H1 (cell line): ENCODE measurements around the gene ASXL1. TPM values are rescaled to one million over a fixed set of nuclear protein-coding genes. Genes with fewer than 3 reads are reported as not detected.

Source experiments
- CTCF ChIA-PET: fragments of 300-600 bp; sonication (Branson Sonifier 250); formaldehyde crosslinking; loops from one replicate; lab custom pipeline; 2021; ENCODE audit not compliant: partially characterized antibody; lab: Charles Lee
- POLR2A ChIA-PET: fragments of 300-600 bp; sonication (Branson Sonifier 250); formaldehyde crosslinking; loops from one replicate; lab custom pipeline; 2021; ENCODE audit warnings: inconsistent platforms; ENCODE audit not compliant: partially characterized antibody; lab: Charles Lee
- DNase-seq, 2 experiments: peaks; one replicate each; pipeline versions ENCODE4 v3.0.0 to v3.0.0-alpha.2; 2010 to 2022; ENCODE audit warnings: low spot score in 2 of 2, low read depth in 1 of 2, mixed read lengths in 1 of 2
- FAIRE-seq: peaks from 2 replicates; lab custom pipeline; 2011; peaks lifted over from hg19 to GRCh38; lab: Jason Lieb, UNC
- H2AFZ ChIP-seq: 2 replicates; pipeline ENCODE4 v1.8.1; 2012; ENCODE audit warnings: low read length, inconsistent platforms
- H2AK5ac ChIP-seq: 2 replicates; pipeline ENCODE4 v1.6.1; 2013; ENCODE audit warnings: low read depth, low read length
- H2BK120ac ChIP-seq: replicated peaks from 2 replicates; pipeline ENCODE3; 2013; ENCODE audit warnings: low read depth, low read length, inconsistent platforms
- H2BK12ac ChIP-seq: 2 replicates; pipeline ENCODE4 v1.6.1; 2013; ENCODE audit warnings: low read depth, low read length
- H2BK15ac ChIP-seq: 2 replicates; pipeline ENCODE4 v1.6.1; 2013; ENCODE audit warnings: low read length
- H2BK20ac ChIP-seq: 2 replicates; pipeline ENCODE4 v1.6.1; 2013; ENCODE audit warnings: low read length
- H2BK5ac ChIP-seq: 2 replicates; pipeline ENCODE4 v1.6.1; 2013; ENCODE audit warnings: low read depth, low read length
- H3K14ac ChIP-seq: 2 replicates; pipeline ENCODE4 v1.6.1; 2013; ENCODE audit warnings: inconsistent platforms; ENCODE audit not compliant: insufficient read length
- H3K18ac ChIP-seq: 2 replicates; pipeline ENCODE4 v1.6.1; 2013; ENCODE audit warnings: low read length; ENCODE audit errors: extremely low read depth
- H3K23ac ChIP-seq: 2 replicates; pipeline ENCODE4 v1.6.1; 2013; ENCODE audit warnings: inconsistent platforms; ENCODE audit not compliant: insufficient read length
- H3K23me2 ChIP-seq: 2 replicates; pipeline ENCODE4 v1.6.1; 2013; ENCODE audit warnings: low read depth, low read length
- H3K27ac ChIP-seq: 2 replicates; pipeline ENCODE4 v1.6.1; 2011; ENCODE audit warnings: low read depth, low read length, inconsistent platforms
- H3K27me3 ChIP-seq, 4 experiments: replicated peaks in 1 of 4; 1 replicate in 1 of 4; 2 replicates in 3 of 4; pipeline versions ENCODE4 v1.6.1 to v1.8.1; 2011 to 2013; ENCODE audit warnings: low read length in 3 of 4, mild to moderate bottlenecking in 3 of 4, inconsistent platforms in 2 of 4, mixed read lengths in 2 of 4, moderate library complexity in 1 of 4; ENCODE audit not compliant: control insufficient read depth in 3 of 4, insufficient read depth in 3 of 4; ENCODE audit errors: extremely low read depth in 1 of 4
- H3K36me3 ChIP-seq, 4 experiments: 2 replicates each; pipeline versions ENCODE4 v1.6.1 to v1.8.1; 2011 to 2013; ENCODE audit warnings: mild to moderate bottlenecking in 4 of 4, low read length in 3 of 4, moderate library complexity in 2 of 4, control low read depth in 1 of 4, inconsistent platforms in 1 of 4; ENCODE audit not compliant: insufficient read depth in 4 of 4, control insufficient read depth in 2 of 4
- H3K4ac ChIP-seq: replicated peaks from 2 replicates; pipeline ENCODE3; 2013; ENCODE audit warnings: low read length, low read depth, mixed read lengths, inconsistent platforms; ENCODE audit not compliant: insufficient read length
- H3K4me1 ChIP-seq, 4 experiments: replicated peaks in 1 of 4; 1 replicate in 1 of 4; 2 replicates in 3 of 4; pipeline versions ENCODE4 v1.6.1 to v1.8.1; 2011 to 2013; ENCODE audit warnings: low read length in 3 of 4, inconsistent platforms in 2 of 4, mixed read lengths in 1 of 4; ENCODE audit not compliant: insufficient read depth in 4 of 4, control insufficient read depth in 3 of 4
- H3K4me2 ChIP-seq, 2 experiments: 2 replicates each; pipeline versions ENCODE4 v1.6.1 to v1.8.1; 2011 to 2013; ENCODE audit warnings: low read depth in 2 of 2, low read length in 2 of 2, control low read depth in 1 of 2, inconsistent platforms in 1 of 2, mild to moderate bottlenecking in 1 of 2; ENCODE audit not compliant: insufficient read depth in 1 of 2
- H3K4me3 ChIP-seq, 4 experiments: fragments of 200-600, 300-600 bp in 1 of 4; sonication (generic), shearing (Covaris generic), sonication (Bioruptor Twin) in 1 of 4; 2 replicates each; pipeline versions ENCODE4 v1.5.1 to v1.8.1; 2011 to 2016; ENCODE audit warnings: low read length in 4 of 4, low read depth in 3 of 4, control low read depth in 2 of 4, inconsistent platforms in 2 of 4, mild to moderate bottlenecking in 2 of 4, mixed read lengths in 1 of 4, moderate library complexity in 1 of 4; ENCODE audit not compliant: insufficient read depth in 2 of 4; ENCODE audit errors: extremely low read depth in 1 of 4
- H3K56ac ChIP-seq: replicated peaks from 2 replicates; pipeline ENCODE3; 2013; ENCODE audit warnings: low read depth, mild to moderate bottlenecking, mixed read lengths, low read length, inconsistent platforms; ENCODE audit not compliant: insufficient read length
- H3K79me1 ChIP-seq: 2 replicates; pipeline ENCODE4 v1.6.1; 2013; ENCODE audit warnings: low read depth, low read length, control low read depth
- H3K79me2 ChIP-seq, 2 experiments: 2 replicates each; pipeline versions ENCODE4 v1.6.1 to v1.8.1; 2012 to 2013; ENCODE audit warnings: low read length in 2 of 2, mild to moderate bottlenecking in 2 of 2, inconsistent platforms in 1 of 2; ENCODE audit not compliant: insufficient read depth in 2 of 2, control insufficient read depth in 1 of 2
- H3K9ac ChIP-seq, 4 experiments: replicated peaks in 1 of 4; 1 replicate in 1 of 4; 2 replicates in 3 of 4; pipeline versions ENCODE4 v1.6.1 to v1.8.1; 2011 to 2013; ENCODE audit warnings: low read depth in 3 of 4, low read length in 3 of 4, control low read depth in 2 of 4, mild to moderate bottlenecking in 2 of 4, moderate library complexity in 2 of 4, inconsistent platforms in 1 of 4; ENCODE audit errors: extremely low read depth in 1 of 4
- H3K9me3 ChIP-seq, 2 experiments: 2 replicates each; pipeline versions ENCODE4 v1.6.1 to v1.8.1; 2012 to 2013; ENCODE audit warnings: mild to moderate bottlenecking in 2 of 2, moderate library complexity in 2 of 2, control low read depth in 1 of 2, inconsistent platforms in 1 of 2, low read depth in 1 of 2, low read length in 1 of 2, mixed read lengths in 1 of 2; ENCODE audit not compliant: insufficient read depth in 2 of 2
- H4K20me1 ChIP-seq, 2 experiments: replicated peaks in 1 of 2; 2 replicates each; pipeline versions ENCODE3 to v1.8.1; 2011 to 2013; ENCODE audit warnings: inconsistent platforms in 2 of 2, low read length in 2 of 2, mild to moderate bottlenecking in 1 of 2; ENCODE audit not compliant: insufficient read depth in 2 of 2, control insufficient read depth in 1 of 2
- H4K5ac ChIP-seq: 2 replicates; pipeline ENCODE4 v1.6.1; 2013; ENCODE audit warnings: low read length, low read depth, mixed read lengths, inconsistent platforms; ENCODE audit not compliant: insufficient read length
- H4K8ac ChIP-seq: 2 replicates; pipeline ENCODE4 v1.8.0; 2013; ENCODE audit warnings: mild to moderate bottlenecking, moderate library complexity, low read length, inconsistent platforms; ENCODE audit not compliant: insufficient read depth; ENCODE audit errors: extremely low read depth
- H4K91ac ChIP-seq: replicated peaks from 2 replicates; pipeline ENCODE3; 2013; ENCODE audit warnings: low read length, mixed read lengths, inconsistent platforms; ENCODE audit not compliant: insufficient read length
- CREB1 ChIP-seq: IDR thresholded peaks from 2 replicates; pipeline ENCODE4 v1.6.1; 2012; ENCODE audit warnings: inconsistent platforms
- CTBP2 ChIP-seq: IDR thresholded peaks from 2 replicates; pipeline ENCODE4 v1.7.0; 2011; ENCODE audit warnings: borderline replicate concordance, mild to moderate bottlenecking, moderate library complexity, mixed read lengths, low read length; ENCODE audit not compliant: insufficient read depth, insufficient read length
- EGR1 ChIP-seq: IDR thresholded peaks from 2 replicates; pipeline ENCODE4 v1.6.1; 2011; ENCODE audit warnings: low read depth, low read length, borderline replicate concordance
- EZH2 ChIP-seq: fragments of 200-600 bp; sonication (generic); IDR thresholded peaks from 2 replicates; pipeline ENCODE4 v1.7.1; 2012; ENCODE audit warnings: low read depth, mild to moderate bottlenecking, moderate library complexity, low read length, inconsistent platforms; ENCODE audit not compliant: severe bottlenecking
- GABPA ChIP-seq: IDR thresholded peaks from 2 replicates; pipeline ENCODE4 v1.6.1; 2011; ENCODE audit warnings: mild to moderate bottlenecking, low read length, moderate library complexity, borderline replicate concordance; ENCODE audit not compliant: insufficient read depth
- KDM4A ChIP-seq: IDR thresholded peaks from one replicate; pipeline ENCODE4 v1.7.1; 2012; ENCODE audit warnings: low read depth, mild to moderate bottlenecking, moderate library complexity, low read length, inconsistent platforms; ENCODE audit not compliant: severe bottlenecking
- KDM5A ChIP-seq: fragments of 200-600 bp; IDR thresholded peaks from 2 replicates; pipeline ENCODE4 v1.7.1; 2012; ENCODE audit warnings: mild to moderate bottlenecking, low read length, inconsistent platforms, mixed read lengths
- MAFK ChIP-seq: IDR thresholded peaks from 2 replicates; pipeline ENCODE4 v1.6.1; 2012; ENCODE audit warnings: low read depth, mild to moderate bottlenecking, improper control_type of control experiment, low read length
- NRF1 ChIP-seq: IDR thresholded peaks from 2 replicates; pipeline ENCODE4 v1.6.1; 2011; ENCODE audit warnings: mild to moderate bottlenecking, low read depth, low read length, improper control_type of control experiment
- RFX5 ChIP-seq: IDR thresholded peaks from 2 replicates; pipeline ENCODE4 v1.6.1; 2011; ENCODE audit warnings: low read depth, low read length, improper control_type of control experiment, borderline replicate concordance
- SAP30 ChIP-seq: fragments of 300-600 bp; sonication (generic); IDR thresholded peaks from 2 replicates; pipeline ENCODE4 v1.7.1; 2012; ENCODE audit warnings: low read length, moderate library complexity, mild to moderate bottlenecking, inconsistent platforms; ENCODE audit not compliant: insufficient read depth, insufficient replicate concordance
- SIX5 ChIP-seq: IDR thresholded peaks from 2 replicates; pipeline ENCODE4 v1.6.1; 2011; ENCODE audit warnings: mild to moderate bottlenecking, low read depth, low read length
- SP1 ChIP-seq: IDR thresholded peaks from 2 replicates; pipeline ENCODE4 v1.6.1; 2011; ENCODE audit warnings: low read depth, low read length
- SP2 ChIP-seq: IDR thresholded peaks from 2 replicates; pipeline ENCODE4 v1.6.1; 2012; ENCODE audit warnings: mild to moderate bottlenecking, low read length, inconsistent platforms
- TBP ChIP-seq: IDR thresholded peaks from 2 replicates; pipeline ENCODE4 v1.6.1; 2011; ENCODE audit warnings: low read depth, low read length, improper control_type of control experiment
- TCF12 ChIP-seq: IDR thresholded peaks from 2 replicates; pipeline ENCODE4 v1.6.1; 2011; ENCODE audit warnings: low read depth, mild to moderate bottlenecking, low read length
- WGBS, 2 experiments: shearing (Covaris generic) in 1 of 2; methylation state at CpG; one replicate each; pipeline versions ENCODE4 v1.1.6 to v1.1.7; 2013 to 2015; ENCODE audit warnings: low lambda C conversion rate in 2 of 2, mixed read lengths in 2 of 2, inconsistent platforms in 1 of 2, low coverage in 1 of 2, missing lambda C conversion rate in 1 of 2; ENCODE audit not compliant: insufficient replicate concordance in 2 of 2, insufficient coverage in 1 of 2, insufficient read length in 1 of 2; ENCODE audit errors: extremely low coverage in 1 of 2, missing lambda C conversion rate in 1 of 2; 5-methylcytosine and 5-hydroxymethylcytosine counted together
- polyA plus RNA-seq, 7 experiments: library from polyadenylated mRNA; depleted of rRNA in 3 of 7; stranded (reverse) in 5 of 7; unstranded in 2 of 7; fragments of >200 nt in 5 of 7; fragments of 200-250 nt in 2 of 7; gene quantifications; 1 replicate in 5 of 7; 2 replicates in 1 of 7; 4 replicates in 1 of 7; pipeline versions ENCODE4 v1.2.1 to v1.2.3, GENCODE V29; 2011 to 2013; ENCODE audit warnings: missing spikeins in 2 of 7, mixed read lengths in 2 of 7
- total RNA-seq: library from RNA; stranded (reverse); fragmentation: NEBNext Ultra II Directional; extraction: Animal tissue kit (Norgen Biotek cat#: 25700); gene quantifications from 2 replicates; pipeline ENCODE4 v1.2.1, GENCODE V29; 2021

ASXL1 gene
- total and polyA plus RNA-seq, 2 of the 8 experiments (the other 6 are each of a cell fraction or from before 2014, with no cell fraction given) = 10.6 to 26.5 TPM

- H4K20me1 ChIP-seq = peaks cover 0 to 4% of the 10 kb centered on the region in 2 experiments
- no peak overlapping the region for H3K18ac ChIP-seq
- no peak overlapping the region for H2BK12ac ChIP-seq
- no peak for DNase-seq
- H3K9me3 ChIP-seq = no peaks in the 10 kb centered on the region
- H3K4me3 ChIP-seq = no peak overlapping the region
- H3K23ac ChIP-seq = no peak overlapping the region
- no peak overlapping the region for H2BK20ac ChIP-seq
- H3K23me2 ChIP-seq = no peaks in the 10 kb centered on the region
- H3K79me1 ChIP-seq = no peaks in the 10 kb centered on the region
- H3K56ac ChIP-seq = no peak overlapping the region
- H3K36me3 ChIP-seq = peaks cover 0 to 12% (median 5%) of the 10 kb centered on the region in 4 experiments; a peak in 5 of 8 replicates
- H4K8ac ChIP-seq = no peak overlapping the region
- no peak overlapping the region for H2BK15ac ChIP-seq
- no peak overlapping the region for H3K9ac ChIP-seq
- no peak overlapping the region for H2AFZ ChIP-seq
- no peaks in the 10 kb centered on the region for H3K4me1 ChIP-seq
- H2BK120ac ChIP-seq = no peak overlapping the region
- ChIA-PET POLR2A (no interaction called here), CTCF (interaction anchor here (0.7 to 1.3 kb wide), 4 partner anchors 12 to 146 kb away, joined by 3 to 4 read pairs (median 3); no protein-coding TSS in a partner anchor)
- no peak overlapping the region for H3K4ac ChIP-seq
- no peaks in the 10 kb centered on the region for H3K27me3 ChIP-seq
- no peak overlapping the region for H2BK5ac ChIP-seq
- no peak overlapping the region for H2AK5ac ChIP-seq
- H4K5ac ChIP-seq = no peak overlapping the region
- WGBS, 2 experiments = 88% methylated on average over 3 of the region's 3 CpGs; no CpG with 5 or more reads in 1 of the 2 experiments
- no peak overlapping the region for H4K91ac ChIP-seq
- no peak for FAIRE-seq
- H3K4me2 ChIP-seq = no peak overlapping the region
- no peak overlapping the region for H3K27ac ChIP-seq
- no peak overlapping the region for H3K14ac ChIP-seq
- no peaks in the 10 kb centered on the region for H3K79me2 ChIP-seq
- no peak for TF ChIP-seq RFX5
- no peak for TF ChIP-seq TCF12
- TF ChIP-seq SIX5 = no peak
- no peak for TF ChIP-seq CTBP2
- TF ChIP-seq SP2 = no peak
- TF ChIP-seq TBP = no peak
- TF ChIP-seq MAFK = no peak
- TF ChIP-seq KDM5A = no peak
- no peak for TF ChIP-seq EZH2
- no peak for TF ChIP-seq KDM4A
- no peak for TF ChIP-seq CREB1
- TF ChIP-seq SP1 = no peak
- no peak for TF ChIP-seq SAP30
- no peak for TF ChIP-seq EGR1
- TF ChIP-seq GABPA = no peak
- no peak for TF ChIP-seq NRF1
Measured at GRCh38 chr20:32332614-32333013, 25.5 kb upstream of the ASXL1 start.
